SKM-1 (cell line): ENCODE results near the gene NIPAL1.
A peak's percentile ranks its signal among the peaks of the same experiment; 100 is the strongest.

ENCODE experiments used
- DNase-seq: peaks from one replicate; lab custom pipeline; 2025; ENCODE audit not compliant: unreplicated experiment; lab: John Stamatoyannopoulos, UW

NIPAL1 gene

GRCh38 chr4:48025005-48025404 is 8.4 kb downstream of the NIPAL1 start:
- no peak for DNase-seq

DNA sequence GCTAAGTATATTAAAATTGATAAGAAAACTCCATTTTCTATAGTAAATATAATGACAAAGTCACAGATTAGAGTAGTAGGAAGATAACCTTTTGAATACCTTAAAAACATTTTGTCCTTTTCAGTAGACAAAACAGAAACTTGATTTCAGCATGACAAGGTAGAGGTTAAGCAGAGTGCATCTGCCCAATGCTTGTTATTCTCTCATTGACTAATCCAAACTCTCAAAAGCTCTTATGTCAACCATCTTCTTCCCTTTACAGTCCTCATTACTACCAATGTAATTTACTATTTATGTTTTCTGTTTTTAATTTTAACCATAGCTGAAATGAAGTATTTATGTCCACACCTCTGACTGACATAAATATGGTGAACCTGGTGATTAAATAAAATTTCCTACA is 11.1 kb downstream of the NIPAL1 start:
- no peak for DNase-seq

DNA sequence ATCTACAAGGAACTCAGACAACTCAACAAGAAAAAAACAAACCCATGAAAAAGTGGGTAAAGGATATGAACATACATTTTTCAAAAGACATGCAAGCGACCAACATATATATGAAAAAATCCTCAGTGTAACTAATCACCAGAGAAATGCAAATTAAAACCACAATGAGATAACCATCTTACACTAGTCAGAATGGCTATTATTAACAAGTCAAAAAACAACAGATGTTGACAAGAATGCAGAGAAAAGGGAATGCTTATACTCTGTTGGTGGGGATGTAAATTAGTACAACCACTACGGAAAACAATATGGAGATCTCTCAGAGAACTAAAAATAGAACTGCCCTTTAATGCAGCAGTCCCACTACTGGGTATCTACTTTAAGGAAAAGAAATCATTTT is 12.1 kb downstream of the NIPAL1 start:
- no peak for DNase-seq

GRCh38 chr4:48030470-48030869 is 13.9 kb downstream of the NIPAL1 start:
- no peak for DNase-seq

DNA sequence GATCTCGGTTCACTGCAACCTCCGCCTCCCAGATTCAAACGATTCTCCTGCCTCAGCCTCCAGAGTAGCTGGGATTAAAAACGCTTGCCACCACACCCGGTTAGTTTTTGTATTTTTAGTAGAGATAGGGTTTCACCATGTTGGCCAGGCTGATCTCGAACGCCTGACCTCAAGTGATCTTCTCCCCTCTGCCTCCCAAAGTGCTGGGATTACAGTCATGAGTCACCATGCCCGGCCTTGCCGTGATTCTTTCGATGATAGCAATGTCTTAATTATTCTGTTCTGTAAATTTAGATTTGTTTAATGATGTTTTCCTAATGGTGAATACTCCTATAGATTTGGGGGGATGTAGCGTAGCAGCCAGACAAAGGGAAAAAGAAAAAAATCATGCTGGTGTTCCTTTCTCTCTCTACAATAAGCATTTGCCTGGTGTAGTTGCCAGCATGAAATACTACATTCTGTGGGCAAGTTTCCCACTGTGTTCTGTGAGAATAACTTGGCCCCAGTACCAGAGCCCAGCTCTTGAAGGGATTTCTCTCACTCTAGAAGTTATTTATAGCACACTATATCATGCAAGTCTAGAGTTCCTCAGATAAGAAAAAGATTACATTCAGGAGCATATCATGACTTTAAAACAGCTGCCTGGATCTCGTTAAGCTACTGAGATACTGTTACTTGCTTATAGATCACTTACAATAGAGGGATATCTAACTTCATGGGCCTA is 15.4 kb downstream of the NIPAL1 start:
- no peak for DNase-seq

DNA sequence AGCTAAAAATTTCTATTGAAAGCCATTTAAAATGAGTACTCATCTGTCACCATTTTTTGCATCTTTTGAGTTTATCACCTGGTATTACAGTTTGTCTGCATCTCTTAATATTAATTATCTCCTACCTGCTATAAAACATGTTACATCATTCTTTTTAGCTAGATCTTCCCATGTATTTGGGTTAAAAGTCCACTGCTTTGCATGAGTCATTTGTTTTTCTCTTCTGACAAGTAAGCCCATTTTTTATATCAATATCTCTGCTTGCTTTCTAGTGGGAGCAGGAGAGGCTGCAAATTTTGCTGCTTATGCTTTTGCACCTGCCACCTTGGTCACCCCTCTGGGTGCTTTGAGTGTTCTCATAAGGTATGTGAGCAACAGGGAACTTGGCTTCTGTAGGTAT is 16.1 kb downstream of the NIPAL1 start:
- DNase-seq: no peak

DNA sequence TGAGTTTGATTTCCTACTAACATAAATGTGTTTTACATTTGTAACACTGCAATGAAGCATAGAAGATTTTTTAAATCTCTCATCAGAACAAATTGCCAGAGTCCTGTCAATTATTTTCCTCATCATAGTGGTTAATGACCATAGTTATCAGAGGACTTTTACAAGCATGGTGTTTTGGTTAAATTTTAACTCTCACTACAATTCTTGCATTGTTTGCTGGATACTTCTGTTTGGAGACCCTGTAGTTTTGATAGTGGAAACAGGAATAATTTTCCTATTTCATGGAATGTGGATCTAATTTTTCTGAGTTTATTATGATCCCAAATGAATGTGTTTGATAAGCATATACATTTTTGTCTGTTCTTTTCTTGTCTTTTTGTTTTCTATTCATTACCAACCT is 16.8 kb downstream of the NIPAL1 start:
- no peak for DNase-seq

DNA sequence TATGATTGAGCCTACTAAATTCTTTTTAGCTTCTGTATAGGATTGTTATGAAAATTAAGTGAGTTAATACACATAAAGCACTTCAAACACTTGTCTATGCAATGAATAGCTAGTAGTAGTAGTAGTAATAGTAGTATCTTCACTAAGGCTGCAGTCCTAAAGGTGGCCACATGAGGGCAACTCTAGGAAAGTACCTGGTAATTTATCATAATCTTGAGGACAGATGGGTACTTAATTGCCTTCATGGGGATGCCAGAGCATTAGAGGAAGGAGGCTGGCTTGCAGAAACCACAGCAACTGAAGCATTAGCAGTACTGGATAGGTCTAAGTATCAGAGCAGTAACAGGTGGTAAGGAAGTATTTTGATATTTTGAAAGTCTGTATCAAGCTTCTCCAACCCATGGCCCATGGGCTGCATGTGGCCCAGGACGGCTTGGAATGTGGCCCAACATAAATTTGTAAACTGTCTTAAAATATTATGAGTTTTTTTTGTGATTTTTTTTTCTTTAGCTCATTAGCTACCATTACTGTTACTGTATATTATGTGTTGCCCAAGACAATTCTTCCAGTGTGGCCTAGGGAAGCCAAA is 17.3 kb downstream of the NIPAL1 start:
- no peak for DNase-seq

GRCh38 chr4:48035952-48036351 is 19.4 kb downstream of the NIPAL1 start:
- DNase-seq: no peak

DNA sequence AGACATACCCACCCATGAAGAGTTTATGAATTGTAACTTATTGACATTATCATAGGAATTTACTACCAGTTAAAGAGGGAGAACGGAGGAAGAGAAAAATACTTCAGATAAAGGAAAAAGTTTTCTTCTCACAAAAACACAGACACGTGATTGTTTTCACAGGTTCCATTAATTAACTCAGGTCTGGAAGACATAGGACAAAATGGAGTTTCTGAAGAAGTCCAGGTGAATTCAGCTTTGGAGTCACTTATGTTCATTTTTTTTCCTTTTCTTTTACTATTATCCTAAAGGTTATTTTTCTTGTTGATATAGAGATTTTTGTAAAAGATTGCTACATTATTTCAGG is 20.5 kb downstream of the NIPAL1 start:
- no peak for DNase-seq

DNA sequence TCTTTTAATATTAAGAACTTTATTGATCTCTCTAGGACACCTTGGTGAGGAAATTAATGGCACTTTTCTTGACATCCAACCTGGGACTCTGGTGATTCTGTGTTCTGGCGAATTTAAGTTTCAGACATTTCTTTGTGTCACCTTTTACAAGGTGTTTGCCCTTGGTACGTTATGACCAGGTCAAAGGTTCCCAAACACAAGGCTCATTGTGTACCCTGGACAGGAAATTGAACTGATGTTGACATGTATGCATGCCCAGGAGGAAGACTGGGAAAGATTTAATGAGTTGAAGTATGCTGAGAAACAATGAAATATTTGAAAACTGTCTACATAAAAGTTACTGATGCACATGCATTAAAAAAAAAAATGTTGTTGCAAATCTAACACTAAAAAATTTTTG is 22.1 kb downstream of the NIPAL1 start:
- no peak for DNase-seq

GRCh38 chr4:48039561-48039960 is 23.0 kb downstream of the NIPAL1 start:
- DNase-seq: no peak

GRCh38 chr4:48041535-48042137 is 25.1 kb downstream of the NIPAL1 start:
- DNase-seq: no peak

GRCh38 chr4:48042979-48043461 is 26.4 kb downstream of the NIPAL1 start:
- DNase-seq: no peak

GRCh38 chr4:48043504-48043903 is 26.9 kb downstream of the NIPAL1 start:
- DNase-seq: no peak

- DNase-seq: no peak
These were observed 27.7 kb downstream of the NIPAL1 start for GRCh38 chr4:48044298-48044697.

DNA sequence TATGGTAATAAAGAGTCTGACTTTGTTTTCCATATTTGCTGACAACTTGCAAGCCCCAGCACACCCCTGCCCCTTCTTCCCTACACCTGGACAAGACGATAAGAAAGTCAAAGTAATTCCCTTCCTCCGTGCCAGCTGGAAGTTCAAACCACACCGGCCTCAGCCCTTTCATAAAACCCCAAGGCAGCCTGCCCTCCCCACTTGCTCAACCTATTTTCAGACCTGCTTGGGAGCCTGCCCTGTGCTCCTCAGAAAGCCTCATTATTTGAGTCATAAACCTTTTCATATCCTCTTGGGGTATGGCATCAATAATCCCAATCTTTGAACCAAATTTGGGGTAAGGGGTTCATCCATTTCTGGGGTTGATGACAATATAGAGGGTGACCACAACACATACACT is 29.5 kb downstream of the NIPAL1 start:
- no peak for DNase-seq

- DNase-seq: peak; percentile 57
These were observed 30.9 kb downstream of the NIPAL1 start for GRCh38 chr4:48047421-48047844.

DNA sequence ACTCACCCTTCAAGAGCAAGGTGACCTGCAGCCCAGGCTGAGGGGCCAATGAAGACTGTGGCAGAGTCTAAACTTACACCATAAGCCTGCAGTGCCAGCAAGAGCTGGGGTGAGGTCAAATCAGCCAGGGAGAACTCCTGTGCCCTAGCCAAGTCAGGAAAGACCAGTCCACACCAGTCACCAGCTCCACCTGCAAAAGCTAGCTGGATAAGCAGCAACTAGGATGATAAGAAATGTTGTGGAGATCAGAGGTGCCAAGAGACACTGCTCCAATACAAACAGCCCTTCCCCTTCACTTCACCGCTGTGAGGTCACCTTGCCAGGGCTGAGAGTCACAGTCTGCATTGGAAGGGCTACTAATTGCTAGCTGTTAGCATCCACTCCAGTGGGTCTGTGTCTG is 31.3 kb downstream of the NIPAL1 start:
- DNase-seq: no peak

DNA sequence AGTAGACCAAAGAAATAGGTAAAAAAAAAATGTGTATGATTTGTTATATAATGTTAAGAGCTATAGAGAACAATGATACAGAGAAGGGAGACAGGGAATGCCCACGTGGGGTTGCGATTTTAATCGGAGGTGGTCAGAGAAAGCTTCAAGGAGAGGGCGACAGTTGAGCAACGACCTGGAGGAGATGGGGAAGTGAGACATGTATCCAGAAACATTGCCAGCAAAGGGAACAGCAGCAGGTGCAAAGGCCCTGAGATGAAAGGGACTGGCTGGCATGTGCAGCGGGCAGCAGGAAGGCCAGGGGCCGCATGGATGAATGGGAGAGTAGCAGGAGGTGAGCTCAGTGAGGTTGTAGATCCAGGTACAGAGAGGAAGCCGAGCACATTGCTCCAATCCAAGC is 32.9 kb downstream of the NIPAL1 start:
- DNase-seq: no peak

DNA sequence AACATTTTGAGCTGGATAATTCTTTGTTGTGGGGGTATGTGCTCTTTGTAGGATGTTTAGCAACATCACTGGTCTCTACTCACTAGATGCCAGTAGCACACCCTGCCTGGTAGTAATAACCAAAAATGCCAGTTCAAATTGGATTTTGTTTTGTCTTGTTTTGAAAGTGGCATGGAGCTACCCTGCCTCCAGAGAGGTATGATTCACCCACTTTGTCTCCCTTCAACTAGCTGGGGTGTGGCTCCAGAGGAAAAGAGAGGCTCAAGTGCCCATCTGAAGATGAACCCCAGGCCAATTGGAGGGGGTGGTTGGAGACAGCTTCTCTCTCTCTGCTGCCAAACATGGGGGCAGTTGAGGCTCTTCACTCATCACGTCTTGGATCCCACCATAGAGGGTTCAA is 34.5 kb downstream of the NIPAL1 start:
- no peak for DNase-seq
